GM18870 (cell line): ENCODE measurements around the gene EMP2.
"Not testable (repeated sequence)": the region's sequence is repeated elsewhere in the genome, so short reads cannot be mapped to it uniquely, and the experiment has no call there.

Experiments used
- ATAC-seq: cut with Tn5 transposase; IDR thresholded peaks from one replicate; pipeline ENCODE4 v1.9.1; 2021; ENCODE audit warnings: moderate library complexity; ENCODE audit not compliant: unreplicated experiment

Gene EMP2

DNA sequence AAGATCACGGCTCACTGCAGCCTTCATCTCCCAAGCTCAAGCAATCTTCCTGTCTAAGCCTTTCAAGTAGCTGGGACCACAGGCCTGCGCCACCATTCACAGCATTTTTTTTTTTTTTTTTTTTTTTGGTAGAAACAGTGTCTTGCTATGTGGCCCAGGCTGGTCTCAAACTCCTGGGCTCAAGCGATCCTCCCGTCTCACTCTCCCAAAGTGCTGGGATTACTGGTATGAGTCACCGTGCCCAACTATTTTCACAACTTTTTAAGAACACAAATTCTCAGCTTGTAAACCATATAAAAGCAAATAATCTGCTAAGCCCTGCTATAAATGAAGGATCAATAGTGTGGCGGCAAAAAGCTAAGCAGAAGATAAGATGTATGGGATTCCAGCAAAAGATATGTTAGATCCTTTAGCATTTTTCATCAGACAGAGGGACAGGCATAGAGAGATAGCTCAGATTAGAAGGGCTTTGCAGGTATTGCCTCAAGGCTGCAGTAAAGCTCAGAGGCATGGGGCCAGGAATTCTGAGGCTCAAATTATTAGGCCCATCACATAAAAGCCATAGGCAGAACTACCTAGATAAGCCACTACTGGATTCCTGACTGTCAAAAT, 55.1 kb downstream of the EMP2 start:
- ATAC-seq: no peak

DNA sequence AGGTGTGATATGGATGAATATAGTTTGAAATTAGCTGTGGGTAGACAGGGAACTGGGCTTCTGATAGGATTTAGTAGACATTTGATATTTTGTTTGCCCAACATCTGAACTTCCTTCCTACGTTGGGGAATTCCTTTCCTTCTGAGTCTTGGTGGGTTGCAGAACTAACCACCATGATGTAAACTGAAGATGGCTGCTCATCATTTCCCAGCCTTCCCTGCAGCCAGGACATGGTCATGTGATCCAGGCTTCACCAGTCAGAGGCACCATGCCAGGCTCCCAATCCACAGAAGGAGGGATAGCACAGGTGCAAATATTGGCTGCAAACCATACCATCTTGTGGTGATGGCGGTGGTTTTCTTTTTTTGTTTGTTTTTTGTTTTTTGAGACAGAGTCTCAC, 57.4 kb downstream of the EMP2 start:
- no peak for ATAC-seq

DNA sequence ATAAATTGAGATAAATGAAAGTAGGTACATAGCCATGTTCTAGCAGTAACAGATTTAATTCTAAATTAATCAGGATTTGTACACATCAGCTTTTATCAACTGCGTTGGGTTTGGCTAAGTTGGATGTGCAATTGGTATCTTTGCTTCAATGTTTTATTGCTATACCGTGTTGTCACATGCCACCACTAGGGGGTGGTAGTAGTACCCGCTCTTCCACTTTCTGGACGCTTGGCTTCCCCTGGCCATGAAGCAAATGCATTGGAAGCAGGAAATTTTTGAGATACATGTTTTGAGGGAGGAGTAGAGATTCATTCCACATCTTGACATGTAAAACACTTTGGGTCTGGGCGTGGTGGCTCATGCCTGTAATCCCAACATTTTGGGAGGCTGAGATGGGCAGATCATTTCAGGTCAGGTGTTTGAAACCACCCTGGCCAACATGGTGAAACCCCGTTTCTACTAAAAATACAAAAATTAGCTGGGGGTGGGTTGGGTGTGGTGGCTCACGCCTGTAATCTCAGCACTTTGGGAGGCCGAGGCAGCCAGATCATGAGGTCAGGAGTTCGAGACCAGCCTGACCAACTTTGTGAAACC, 58.6 kb downstream of the EMP2 start:
- no peak for ATAC-seq

DNA sequence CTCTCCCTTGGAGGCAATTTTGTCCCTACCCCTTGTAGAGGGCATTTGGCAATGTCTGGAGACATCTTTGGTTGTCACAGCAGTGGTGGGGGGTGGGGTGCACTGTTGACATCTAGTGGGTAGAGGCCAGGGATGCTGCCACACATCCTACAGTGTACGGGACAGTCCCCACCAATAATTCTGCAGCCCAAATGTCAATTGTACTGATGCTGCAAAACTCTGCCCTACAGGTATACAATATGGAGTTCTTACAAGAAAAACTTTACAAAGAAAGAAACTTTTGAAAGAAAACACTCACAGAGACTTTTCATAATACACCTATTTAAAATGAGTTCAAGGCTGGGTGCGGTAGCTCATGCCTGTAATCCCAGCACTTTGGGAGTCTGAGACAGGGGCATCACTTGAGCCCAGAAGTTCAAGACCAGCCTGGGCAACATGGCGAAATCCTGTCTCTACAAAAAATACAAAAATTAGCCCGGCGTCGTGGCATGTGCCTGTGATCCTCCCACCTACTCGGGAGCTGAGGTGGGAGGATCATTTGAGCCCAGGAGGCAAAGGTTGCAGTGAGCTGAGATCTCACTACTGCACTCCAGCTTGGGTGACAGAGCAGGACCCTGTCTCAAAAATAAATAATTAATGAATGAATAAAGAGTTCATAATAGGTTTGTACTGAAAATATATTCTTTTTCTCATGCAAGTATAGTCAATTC, 59.4 kb downstream of the EMP2 start:
- ATAC-seq: no peak

DNA sequence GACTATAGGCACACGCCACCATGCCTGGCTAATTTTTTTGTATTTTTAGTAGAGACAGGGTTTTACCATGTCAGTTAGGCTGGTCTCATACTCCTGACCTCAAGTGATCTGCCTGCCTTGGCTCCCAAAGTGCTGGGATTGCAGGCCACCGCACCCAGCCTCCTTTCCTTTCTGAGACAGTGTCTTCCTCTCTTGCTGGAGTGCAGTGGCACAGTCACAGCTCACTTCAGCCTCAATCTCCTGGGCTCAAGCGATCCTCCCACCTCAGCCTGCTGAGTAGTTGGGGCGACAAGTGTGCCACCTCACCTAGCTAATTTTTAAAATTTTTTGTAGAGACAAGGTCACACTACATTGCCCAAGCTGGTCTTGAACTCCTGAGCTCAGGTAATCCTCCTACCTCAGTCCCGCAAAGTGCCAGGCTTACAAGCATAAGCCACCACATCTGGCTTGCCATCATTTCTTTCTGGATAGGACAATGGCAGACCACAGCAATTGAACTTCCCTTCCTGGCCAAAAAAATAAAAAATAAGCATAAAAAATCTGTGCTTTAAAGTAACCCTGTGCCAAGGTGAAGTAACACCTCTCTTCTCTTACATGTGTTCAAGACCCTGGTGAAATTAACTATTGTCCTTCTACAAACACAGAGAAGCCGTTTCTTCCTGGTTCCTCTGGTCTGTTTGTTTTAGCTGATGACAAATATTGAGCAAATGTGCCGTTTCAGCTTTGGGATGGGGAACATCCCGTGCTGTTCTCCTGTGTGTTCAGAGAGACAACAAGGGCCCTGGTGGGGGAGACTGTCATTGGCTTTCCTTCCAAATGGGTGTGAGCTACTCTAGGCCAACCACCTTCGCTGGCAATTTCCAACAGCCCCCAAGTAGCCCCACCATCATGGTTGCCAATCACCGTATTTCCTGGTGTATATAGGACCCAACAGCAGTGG, 60.2 kb downstream of the EMP2 start:
- ATAC-seq: no peak

DNA sequence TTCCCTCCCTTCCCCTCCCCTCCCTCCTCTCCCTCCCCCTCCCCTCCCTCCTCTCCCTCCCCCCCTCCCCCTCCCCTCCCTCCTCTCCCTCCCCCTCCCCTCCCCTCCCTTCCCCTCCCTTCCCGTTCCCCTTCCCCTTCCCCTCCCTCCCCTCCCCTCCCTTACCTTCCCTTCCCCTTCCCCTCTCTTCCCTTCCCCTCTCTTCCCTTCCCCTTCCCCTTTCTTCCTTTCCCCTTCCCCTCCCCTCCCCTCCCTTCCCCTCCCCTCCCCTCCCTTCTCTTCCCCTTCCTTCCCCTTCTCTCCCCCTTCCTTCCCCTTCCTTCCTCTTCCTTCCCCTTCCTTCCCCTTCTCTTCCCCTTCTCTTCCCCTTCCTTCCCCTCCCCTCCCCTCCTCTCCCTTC, 61.1 kb downstream of the EMP2 start:
- no peak for ATAC-seq

DNA sequence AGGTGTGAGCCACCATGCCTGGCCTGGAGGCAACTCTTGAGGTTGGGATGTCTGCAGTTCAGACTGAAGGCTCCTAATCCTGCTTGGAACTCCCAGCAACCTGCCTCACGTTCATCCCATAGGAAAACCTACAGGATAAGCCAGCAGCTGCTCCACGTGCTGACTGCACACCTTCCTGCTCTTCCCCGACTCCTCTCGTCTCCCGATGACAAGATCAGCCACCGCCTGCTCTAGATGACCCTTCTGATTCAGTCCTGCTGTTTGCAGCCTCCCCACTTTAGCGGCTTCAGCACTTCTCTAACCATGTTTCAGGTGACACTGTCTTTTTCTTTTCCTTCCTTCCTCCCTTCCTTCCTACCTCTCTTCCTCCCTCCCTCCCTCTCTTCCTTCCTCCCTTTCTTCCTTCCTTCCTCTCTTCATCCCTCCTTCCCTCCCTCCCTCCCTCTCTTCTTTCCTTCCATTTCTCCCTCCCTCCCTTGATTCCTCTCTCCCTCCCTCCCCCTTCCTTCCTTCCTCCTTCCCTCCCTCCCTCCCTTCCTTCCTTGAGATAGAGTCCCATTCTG, 61.8 kb downstream of the EMP2 start:
- no peak for ATAC-seq

DNA sequence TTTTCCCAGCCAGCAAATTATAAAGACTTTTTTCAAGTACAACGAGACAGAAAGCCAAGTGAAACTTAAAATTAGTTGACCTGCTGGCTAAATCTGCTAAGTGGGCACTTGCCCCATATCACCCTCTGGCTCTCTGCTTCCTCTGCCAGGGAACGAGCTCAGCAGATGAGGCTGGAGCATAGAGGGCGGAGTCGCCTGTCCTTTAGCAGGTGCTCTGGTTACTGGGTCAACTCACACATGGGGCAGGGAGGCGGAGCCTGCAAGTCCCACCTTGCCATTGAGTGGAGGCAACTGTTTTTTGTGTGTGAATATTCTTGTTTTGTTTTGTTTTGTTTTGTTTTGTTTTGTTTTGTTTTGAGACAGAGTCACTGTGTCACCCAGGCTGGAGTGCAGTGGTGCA, 62.5 kb downstream of the EMP2 start:
- no peak for ATAC-seq

DNA sequence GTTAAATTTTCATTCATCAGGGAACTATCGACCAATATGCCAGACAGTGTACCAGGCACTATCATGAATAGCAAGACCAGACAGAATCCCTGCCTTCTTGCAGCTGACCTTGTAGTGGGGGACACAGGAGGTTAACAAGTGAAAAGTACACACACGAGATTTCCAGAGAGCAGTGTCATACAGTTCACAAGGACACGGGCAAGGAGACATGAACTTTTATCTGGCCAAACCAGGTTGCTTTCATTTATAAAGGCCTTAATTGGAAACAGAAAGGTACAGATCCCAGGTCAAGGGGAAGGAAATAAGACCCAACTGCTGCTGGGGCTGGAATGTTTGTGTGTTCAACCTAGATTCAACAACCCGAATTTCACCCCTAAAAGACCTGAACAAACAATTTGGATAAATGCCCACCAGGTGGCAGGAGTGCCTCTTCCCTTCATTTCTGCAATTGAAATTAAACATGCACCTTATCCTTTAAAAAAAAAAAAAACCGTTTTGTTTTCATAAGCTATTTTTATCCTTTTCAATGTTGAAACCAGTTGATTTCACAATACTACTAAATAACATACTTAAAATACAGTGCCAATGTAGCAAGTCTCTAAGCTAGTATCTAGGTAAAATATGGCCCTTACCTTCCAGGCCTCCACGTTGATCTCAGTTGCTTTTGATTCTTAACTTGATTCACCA, 65.9 kb downstream of the EMP2 start:
- ATAC-seq: no peak

DNA sequence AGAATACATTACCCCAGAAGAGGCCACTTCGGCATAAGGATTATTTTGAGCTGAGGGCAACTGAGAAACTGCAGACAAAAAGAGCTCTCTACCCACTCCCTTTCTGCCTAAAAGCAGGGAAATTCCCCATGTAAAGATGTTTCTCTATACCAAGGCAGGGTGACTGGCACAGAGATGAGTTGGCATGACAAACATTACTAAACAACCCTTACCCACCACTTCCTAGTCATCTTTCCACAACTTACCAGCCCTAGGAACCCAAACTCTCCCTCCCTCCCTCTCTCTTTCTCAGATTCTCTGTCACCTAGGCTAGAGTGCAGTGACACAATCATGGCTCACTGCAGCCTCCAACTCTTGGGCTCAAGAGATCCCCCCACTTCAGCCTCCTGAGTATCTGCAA, 68.6 kb downstream of the EMP2 start:
- no peak for ATAC-seq

DNA sequence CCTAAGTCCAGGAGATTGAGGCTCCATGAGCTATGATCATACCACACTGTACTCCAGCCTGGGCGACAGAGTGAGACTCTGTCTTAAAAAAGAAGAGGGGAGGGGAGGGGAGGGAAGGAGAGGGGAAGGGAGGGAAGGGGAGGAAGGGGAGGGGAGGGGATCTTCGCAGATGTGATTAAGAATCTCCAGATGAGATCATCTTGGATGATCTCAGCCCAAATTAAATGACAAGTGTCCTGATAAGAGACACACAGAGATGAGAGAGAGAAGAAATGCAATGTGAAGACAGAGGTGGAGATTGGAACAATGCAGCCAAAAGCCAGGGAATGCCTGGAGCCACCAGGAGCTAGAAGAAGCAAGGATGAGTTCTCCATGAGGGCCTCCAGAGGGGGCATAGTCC, 70.1 kb downstream of the EMP2 start:
- no peak for ATAC-seq

DNA sequence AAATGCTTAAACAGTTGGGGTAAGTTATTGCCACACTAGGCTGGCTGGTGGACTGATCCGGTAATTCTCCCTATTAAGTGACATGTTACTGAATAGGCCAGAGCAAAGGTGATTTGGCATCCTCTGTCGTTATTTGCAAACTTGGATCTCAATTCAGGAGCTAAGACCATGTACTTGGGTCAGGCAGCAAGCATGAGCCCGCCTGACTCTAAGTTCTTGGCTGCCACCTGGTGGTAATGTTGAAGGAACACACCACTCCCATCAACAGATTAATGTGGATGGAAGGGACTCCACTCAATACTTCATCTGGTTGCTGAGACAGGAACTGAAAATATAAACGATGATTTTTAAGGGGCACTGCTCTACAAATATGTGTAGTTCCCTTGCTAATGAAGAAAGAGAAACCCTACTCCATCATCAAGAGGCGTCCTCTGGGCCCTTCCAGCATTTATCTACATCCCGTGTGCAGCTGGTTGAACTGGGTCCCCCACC, 70.8 kb downstream of the EMP2 start:
- ATAC-seq: no peak

DNA sequence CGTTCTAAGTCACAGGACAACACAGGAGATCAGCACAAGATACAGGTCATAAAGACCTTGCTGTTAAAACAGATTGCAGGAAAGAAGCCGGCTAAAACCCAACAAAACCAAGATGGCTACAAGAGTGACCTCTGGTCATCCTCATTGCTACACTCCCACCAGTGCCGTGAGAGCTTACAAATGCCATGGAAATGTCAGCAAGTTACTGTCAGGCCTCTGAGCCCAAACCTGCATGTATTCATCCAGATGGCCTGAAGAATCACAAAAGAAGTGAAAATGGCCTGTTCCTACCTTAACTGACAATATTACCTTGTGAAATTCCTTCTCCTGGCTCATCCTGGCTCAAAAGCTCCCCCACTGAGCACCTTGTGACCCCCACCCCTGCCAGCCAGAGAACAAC, 75.1 kb downstream of the EMP2 start:
- ATAC-seq: not testable (repeated sequence)

DNA sequence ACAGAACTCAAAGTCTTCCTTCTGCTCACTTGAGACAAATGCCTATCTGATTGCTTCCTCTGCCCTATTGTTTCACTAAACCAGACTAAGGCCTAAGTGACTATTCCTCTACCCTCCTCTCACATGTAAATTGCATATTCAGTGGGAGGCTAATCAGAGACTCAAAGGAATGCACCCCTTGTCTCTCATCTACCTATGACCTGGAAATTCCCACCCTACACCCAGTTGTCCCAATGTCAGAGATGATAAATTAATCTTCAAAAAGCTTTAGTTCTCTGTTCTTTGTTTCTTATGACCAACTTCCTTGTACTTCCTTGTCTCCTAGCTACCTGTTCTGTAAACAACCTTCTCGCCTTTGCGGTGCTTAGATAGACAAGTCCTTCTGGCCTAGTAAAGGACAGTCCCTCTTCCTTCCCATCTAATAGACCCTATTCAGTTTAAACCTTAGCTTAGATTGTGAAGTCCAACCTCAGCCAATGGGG, 76.0 kb downstream of the EMP2 start:
- no peak for ATAC-seq

DNA sequence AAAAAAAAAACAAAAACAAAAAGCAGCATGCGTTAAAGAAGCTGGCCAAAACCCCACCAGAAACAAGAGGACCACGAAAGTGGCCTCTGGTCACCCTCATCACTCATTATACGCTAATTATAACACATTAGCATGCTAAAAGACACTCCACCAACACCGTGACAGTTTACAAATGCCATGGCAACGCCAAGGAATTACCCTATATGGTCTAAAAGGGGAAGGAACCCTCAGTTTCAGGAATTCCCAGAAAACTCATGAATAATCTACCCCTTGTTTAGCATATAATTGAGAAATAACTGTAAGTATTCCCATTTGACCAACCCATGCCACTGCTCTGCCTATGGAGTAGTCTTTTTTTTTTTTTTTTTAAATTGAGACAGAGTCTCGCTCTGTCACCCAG, 77.6 kb downstream of the EMP2 start:
- no peak for ATAC-seq

DNA sequence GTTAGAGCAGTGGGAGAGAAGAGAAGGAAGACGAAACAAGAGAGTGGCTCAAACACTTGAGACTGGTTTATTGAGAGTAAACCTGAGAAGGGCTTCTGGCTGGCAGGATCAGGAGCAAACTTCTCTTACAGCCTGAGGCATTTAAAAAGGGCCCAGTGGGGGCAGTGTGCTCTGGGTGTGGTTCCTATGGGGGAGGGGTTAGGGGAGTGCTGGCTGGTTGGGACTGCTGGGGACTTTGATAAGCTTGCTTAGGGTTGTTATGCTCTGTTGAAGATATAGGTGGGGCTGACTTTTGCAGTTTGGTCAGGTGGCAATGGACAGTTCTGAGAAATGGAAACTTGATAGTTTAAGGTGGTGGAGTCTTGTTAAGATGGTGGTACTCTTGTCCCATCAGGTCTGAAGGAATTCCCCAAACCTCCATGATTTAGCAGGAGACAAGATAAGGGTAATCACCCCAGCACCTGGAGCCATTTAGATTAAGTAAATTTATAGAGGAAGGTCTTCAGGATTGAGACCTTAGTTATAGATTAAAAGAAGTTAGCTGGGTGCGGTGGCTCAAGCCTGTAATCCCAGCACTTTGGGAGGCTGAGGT, 79.3 kb downstream of the EMP2 start:
- ATAC-seq: no peak

DNA sequence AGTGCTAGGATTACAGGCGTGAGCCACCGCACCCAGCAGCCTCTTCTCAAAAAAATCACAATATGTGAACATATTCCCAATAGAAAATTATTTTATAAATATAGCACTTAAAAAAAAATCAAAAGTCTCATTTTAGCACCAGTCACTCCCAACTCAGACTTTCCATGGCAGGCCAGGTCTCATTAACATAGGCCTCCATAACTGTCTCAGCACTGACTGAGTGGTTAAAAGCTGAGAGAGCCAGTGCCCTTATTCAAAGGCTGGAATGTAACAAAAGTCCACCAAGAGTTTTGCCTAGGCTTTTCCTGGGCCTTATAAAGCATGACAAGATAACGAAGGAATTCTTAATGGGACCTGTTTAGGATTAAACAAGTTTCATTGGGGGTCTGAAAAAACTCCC, 79.8 kb downstream of the EMP2 start:
- no peak for ATAC-seq

DNA sequence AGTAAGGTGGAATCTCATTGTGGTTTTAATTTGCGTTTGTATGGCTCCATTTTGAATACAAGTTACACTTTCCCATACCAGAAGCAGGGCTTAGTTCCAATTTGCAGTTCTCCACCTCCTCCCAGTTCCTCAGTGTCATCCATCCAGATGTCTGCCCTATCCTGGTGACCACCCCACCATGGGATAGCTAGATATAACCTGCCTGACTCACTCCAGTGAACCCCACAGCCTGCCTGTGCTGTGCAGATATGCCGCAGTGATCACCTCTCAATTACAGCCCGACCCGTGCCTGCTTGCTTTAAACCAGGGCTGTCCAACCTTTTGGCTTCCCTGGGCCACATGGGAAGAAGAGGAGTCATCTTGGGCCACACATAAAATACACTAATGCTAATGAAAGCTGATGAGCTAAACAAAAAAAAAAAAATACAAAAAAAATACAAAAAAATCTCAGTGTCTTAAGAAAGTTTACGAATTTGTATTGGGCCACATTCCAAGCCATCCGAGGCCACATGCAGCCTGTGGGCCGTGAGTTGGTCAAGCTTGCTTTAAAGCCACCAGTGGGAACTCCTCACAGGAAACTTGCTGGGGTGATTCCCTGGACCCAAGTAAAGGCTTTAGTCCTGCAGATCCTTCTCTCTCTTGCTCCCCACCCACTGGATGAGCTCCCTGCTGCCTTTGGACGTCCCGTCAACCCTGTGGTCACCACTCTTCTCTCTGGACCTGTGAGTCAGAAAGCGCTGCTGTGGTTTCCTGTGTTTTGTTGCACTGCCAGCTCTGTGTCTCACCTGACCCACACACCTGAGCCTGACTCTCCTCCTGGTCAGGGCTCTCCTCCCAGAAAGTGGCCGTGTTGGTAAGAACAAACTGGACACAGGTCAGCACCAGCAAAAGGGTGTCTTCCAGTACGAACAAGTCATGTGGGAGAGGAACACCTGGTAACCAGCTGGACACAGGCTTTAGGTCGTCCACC, 83.0 kb downstream of the EMP2 start:
- ATAC-seq: no peak

DNA sequence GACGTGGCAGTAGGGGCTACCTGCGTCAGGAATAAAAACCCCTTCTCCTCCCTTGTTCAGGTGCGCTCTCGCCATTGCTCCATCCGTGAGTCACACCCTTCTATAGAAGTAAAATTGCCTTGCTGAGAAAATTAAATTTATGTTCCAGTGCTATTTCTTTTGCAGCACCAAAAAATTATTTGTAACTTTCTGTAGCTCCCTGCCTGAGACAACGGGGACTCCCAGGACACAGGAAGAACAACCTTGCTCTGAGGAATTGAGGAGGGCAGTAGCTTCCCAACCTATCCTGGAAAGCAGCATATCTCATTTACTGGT, 85.4 kb downstream of the EMP2 start:
- ATAC-seq: no peak
